ENCODE data around the gene DDX54.
"Not testable (repeated sequence)": the region's sequence is repeated elsewhere in the genome, so short reads cannot be mapped to it uniquely, and the experiment has no call there.

DDX54 gene

DNA sequence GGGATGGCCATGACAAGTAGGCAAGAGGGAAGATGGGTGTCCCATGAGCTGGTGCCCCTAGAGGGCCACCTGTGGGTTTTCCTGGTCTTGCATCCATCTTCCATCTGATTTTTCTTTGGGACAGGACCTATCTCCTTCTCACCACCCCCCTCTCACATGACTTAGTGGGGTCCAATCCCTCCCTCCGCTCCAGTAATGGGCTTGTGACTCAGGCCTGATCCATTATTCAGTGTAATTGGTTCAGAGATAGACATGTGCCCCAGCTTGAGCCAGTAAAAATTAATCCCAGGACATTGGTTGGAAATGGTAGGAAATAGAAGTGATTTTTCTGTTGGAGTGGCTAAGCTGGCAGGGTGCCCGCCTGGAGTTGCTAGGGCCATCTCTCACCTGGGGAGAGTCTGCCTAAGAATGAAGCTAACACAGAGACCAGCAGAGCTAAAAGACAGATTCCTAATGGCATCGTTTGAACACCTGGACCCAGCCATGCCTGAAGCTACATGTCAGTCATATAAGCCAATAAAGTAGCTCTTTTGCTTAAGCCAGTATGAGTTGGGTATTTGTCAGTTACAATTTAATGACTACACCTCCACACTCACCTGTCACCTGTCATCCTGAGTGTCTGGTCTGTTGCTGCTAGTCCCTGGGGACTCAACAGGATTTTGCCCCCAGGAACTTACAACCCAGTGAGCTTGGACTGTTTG is 64.5 kb downstream of the DDX54 start:
- H3K4me3 ChIP-seq, result no peak overlapping the region
- H3K27ac ChIP-seq, result no peak overlapping the region
- no peak for DNase-seq (ENCODE audit: low read depth, low spot score)
- TF ChIP-seq POLR2AphosphoS5 (IDR thresholded peaks at IDR 0.05; ENCODE audit: borderline replicate concordance, low read depth, low read length), result no peak
- TF ChIP-seq FOXP2 (optimal IDR thresholded peaks at IDR 0.05; ENCODE audit: control extremely low read depth, extremely low read length, insufficient read depth), result no peak
- no peak for TF ChIP-seq EZH2 (IDR thresholded peaks at IDR 0.05)
- no peaks in the 10 kb centered on the region for H3K36me3 ChIP-seq (ENCODE audit: insufficient read depth, low read length)
- no peak overlapping the region for H3K9ac ChIP-seq (ENCODE audit: insufficient read length)
- no peaks in the 10 kb centered on the region for H3K9me3 ChIP-seq (ENCODE audit: low read depth, low read length)

DNA sequence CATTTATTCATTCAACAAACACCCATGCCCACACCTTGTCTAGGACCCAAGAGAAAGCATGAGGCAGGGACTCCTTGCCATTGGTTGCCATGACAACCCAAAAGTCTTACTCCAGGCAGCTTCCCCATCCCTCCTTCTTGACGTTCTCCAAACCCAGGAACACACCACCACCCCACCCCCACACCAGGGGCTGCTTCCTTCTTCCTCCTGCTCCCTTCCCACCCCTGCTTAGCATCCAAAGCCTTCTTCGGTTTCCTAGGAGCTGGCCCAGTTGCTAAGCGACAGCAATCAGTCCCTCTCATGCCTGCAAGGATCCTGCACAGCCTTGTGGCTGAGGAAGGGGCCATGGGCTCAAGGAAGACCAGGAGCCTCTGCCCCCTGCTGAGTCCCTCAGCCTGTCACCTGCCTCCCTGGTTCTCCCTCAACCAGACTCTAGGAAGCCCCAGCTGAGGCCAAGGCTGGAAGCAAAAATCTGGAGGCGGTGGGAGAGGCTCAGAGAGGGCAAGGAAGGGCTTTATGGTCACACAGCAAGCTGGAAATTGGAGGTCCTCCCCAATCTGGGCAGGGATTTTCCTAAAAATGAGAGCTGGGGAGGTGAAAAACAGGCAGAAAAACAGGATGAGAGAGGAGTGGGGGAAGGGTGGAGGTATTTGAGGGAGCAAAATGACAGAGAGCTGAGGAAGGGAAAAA is 65.2 kb downstream of the DDX54 start:
- Histone ChIP-seq H3K36me3 (ENCODE audit: insufficient read depth, low read length) (no peaks in the 10 kb centered on the region), H3K4me3 (no peak overlapping the region), H3K9ac (ENCODE audit: insufficient read length) (no peak overlapping the region), H3K27ac (no peak overlapping the region), H3K9me3 (ENCODE audit: low read depth, low read length) (no peaks in the 10 kb centered on the region)
- TF ChIP-seq POLR2AphosphoS5 (IDR thresholded peaks at IDR 0.05; ENCODE audit: borderline replicate concordance, low read depth, low read length), result no peak
- no peak for TF ChIP-seq FOXP2 (optimal IDR thresholded peaks at IDR 0.05; ENCODE audit: control extremely low read depth, extremely low read length, insufficient read depth)
- TF ChIP-seq EZH2 (IDR thresholded peaks at IDR 0.05), result no peak
- DNase-seq (ENCODE audit: low read depth, low spot score), result no peak

DNA sequence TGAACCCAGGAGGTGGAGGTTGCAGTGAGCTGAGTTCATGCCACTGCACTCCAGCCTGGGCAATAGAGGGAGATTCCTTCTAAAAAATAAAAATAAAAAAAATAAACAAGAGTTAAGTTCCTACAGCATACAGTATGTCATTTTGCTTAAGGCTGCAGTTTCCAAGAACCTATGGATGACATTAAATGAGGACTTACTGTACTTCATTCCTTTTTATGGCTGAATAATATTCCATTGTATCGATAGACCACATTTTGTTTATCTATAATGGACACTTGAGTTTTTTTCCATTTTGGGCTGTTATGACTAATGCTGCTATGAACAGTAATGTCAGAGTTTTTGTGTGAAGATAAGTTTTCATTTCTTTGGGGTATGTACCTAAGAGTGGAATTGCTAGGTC is 67.1 kb downstream of the DDX54 start:
- no peak for DNase-seq (ENCODE audit: low read depth, low spot score)
- TF ChIP-seq POLR2AphosphoS5 (IDR thresholded peaks at IDR 0.05; ENCODE audit: borderline replicate concordance, low read depth, low read length) (no peak), EZH2 (IDR thresholded peaks at IDR 0.05) (no peak), FOXP2 (optimal IDR thresholded peaks at IDR 0.05; ENCODE audit: control extremely low read depth, extremely low read length, insufficient read depth) (no peak)
- Histone ChIP-seq H3K4me3 (no peak overlapping the region), H3K36me3 (ENCODE audit: insufficient read depth, low read length) (no peaks in the 10 kb centered on the region), H3K9me3 (ENCODE audit: low read depth, low read length) (no peaks in the 10 kb centered on the region), H3K9ac (ENCODE audit: insufficient read length) (no peak overlapping the region), H3K27ac (no peak overlapping the region)

DNA sequence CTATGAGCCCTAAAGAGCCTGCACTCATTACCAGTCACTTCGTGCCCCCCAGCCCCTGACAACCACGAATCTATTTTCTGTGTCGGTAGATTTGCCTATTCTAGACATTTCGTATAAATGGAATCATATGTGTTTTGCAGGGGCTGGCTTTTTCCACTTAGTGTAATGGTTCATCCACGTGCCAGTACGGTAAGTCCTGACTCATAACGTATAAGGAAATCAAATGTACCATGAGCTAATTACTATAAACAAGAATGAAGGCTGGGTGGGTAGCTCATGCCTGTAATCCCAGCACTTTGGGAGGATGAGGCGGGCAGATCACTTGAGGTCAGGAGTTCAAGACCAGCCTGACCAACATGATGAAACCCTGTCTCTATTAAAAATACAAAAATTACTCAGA is 67.6 kb downstream of the DDX54 start:
- not testable (repeated sequence) for H3K27ac ChIP-seq; DNase-seq (ENCODE audit: low read depth, low spot score); H3K9ac ChIP-seq (ENCODE audit: insufficient read length); H3K9me3 ChIP-seq (ENCODE audit: low read depth, low read length); H3K36me3 ChIP-seq (ENCODE audit: insufficient read depth, low read length); H3K4me3 ChIP-seq

DNA sequence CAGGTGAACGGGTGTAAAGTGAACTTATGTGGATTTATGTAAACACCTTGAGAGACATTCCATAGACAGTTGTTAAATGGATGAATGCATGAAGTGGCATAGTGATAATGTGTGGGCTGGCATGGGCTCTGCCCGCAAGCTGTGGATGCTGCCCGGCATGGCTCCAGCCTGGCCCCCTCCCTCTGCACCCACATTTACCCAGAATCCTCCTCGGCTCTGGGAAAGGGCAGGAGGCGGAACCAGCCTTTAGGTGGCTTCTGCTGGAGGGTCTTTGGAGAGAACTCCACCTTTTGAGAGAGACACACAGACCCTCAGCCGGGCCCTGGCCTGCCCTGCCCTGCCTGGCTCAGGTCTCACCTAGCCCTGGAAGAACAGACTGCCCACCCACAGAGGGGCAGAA is 68.4 kb downstream of the DDX54 start:
- Histone ChIP-seq H3K9ac (ENCODE audit: insufficient read length) (no peak overlapping the region), H3K4me3 (no peak overlapping the region), H3K36me3 (ENCODE audit: insufficient read depth, low read length) (no peaks in the 10 kb centered on the region), H3K9me3 (ENCODE audit: low read depth, low read length) (no peaks in the 10 kb centered on the region), H3K27ac (no peak overlapping the region)
- TF ChIP-seq FOXP2 (optimal IDR thresholded peaks at IDR 0.05; ENCODE audit: control extremely low read depth, extremely low read length, insufficient read depth), result no peak
- TF ChIP-seq EZH2 (IDR thresholded peaks at IDR 0.05), result no peak
- TF ChIP-seq POLR2AphosphoS5 (IDR thresholded peaks at IDR 0.05; ENCODE audit: borderline replicate concordance, low read depth, low read length), result no peak
- DNase-seq (ENCODE audit: low read depth, low spot score), result no peak

DNA sequence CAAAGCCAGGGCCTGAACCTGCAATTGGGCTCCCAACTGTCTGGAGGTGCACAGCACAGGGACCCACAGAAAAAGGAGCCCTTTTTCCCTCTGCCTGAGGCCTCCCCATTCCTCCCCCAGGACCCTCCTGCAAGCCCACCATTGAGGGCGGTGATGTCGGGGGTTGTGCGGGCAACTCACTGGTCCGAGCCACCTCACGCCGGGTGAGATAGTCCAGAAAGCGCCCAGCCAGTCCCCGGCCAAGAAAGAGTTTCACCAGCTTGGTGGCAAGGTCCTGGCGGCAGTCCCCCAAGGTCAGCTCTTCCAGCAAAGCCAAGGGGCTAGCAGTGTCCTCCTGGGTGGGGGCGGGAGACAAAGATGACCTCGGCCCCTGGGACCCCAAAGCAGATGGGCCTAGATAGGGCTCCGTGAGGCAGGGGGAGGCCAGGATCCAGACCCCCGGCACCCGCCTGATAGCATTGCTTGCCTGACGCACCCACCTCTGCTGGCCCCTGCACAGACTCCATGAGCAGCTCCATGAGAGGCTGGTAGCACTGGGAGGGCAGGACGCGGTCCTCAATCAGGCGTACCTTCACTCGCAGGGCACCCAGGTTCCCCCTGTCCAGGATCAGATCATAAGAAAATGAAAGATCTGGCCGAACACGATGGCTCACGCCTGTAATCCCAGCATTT is 69.7 kb downstream of the DDX54 start:
- Histone ChIP-seq H3K9ac (ENCODE audit: insufficient read length) (no peak overlapping the region), H3K4me3 (no peak overlapping the region), H3K27ac (no peak overlapping the region), H3K36me3 (ENCODE audit: insufficient read depth, low read length) (no peaks in the 10 kb centered on the region), H3K9me3 (ENCODE audit: low read depth, low read length) (no peaks in the 10 kb centered on the region)
- TF ChIP-seq EZH2 (IDR thresholded peaks at IDR 0.05), result no peak
- TF ChIP-seq POLR2AphosphoS5 (IDR thresholded peaks at IDR 0.05; ENCODE audit: borderline replicate concordance, low read depth, low read length), result no peak
- no peak for TF ChIP-seq FOXP2 (optimal IDR thresholded peaks at IDR 0.05; ENCODE audit: control extremely low read depth, extremely low read length, insufficient read depth)
- no peak for DNase-seq (ENCODE audit: low read depth, low spot score)

DNA sequence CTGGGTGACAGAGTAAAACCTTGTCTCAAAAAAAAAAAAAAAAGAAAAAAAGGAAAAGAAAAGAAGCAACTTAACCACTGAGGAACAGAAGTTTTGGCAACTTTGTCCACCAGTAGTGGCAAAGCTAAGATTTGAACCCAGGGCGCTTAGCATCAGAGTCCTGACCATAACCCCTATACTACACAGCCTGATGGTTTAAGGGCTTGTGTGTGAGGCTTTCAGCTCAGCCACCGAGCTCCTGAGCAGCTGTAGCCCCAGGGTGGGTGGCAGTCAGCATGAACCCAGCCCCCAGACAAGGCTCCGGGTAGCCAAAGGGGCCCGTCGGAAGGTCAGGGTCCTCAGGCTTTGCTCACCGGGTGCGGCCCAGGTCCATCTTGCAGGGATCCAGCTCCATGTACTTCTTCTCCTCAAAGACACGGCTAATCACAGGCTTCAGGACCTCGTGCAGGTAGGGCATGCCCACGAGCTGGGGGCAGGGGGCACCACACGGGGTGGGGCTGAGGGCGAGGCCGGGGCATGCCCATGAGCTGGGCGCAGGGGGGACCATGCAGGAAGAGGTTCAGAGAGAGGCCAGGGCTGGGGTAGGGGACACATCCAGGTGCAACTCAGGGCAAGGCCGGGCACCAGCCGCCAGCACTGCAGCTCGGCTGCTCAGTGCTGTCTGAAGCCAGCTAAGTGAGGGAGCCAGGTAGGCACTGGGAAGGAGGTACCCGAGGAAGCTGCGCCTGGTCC is 70.7 kb downstream of the DDX54 start:
- Histone ChIP-seq H3K9ac (ENCODE audit: insufficient read length) (no peak overlapping the region), H3K9me3 (ENCODE audit: low read depth, low read length) (no peaks in the 10 kb centered on the region), H3K4me3 (no peak overlapping the region), H3K27ac (no peak overlapping the region), H3K36me3 (ENCODE audit: insufficient read depth, low read length) (no peaks in the 10 kb centered on the region)
- TF ChIP-seq POLR2AphosphoS5 (IDR thresholded peaks at IDR 0.05; ENCODE audit: borderline replicate concordance, low read depth, low read length) (no peak), EZH2 (IDR thresholded peaks at IDR 0.05) (no peak)
- DNase-seq (ENCODE audit: low read depth, low spot score), result no peak

DNA sequence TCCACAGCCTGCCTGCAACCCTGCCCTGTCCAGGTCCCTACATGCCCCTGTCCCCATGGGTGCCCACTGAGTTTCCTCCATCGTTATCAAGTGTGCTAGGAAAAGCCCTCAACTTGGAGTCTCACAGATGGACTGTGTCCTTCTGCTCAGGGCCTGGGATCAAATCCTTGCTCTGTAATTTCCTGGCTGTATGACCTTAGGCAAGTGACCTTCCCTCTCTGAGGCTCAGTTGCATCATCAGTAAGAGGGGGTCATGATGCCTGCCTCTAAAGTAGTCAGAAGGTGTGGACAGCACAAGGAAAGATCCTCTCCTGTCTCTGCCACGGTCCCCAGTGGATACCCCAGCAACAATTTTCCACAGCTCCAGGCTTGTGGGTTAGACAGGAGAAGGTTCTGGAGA is 71.9 kb downstream of the DDX54 start:
- Histone ChIP-seq H3K36me3 (ENCODE audit: insufficient read depth, low read length) (no peaks in the 10 kb centered on the region), H3K9me3 (ENCODE audit: low read depth, low read length) (no peaks in the 10 kb centered on the region), H3K4me3 (no peak overlapping the region), H3K27ac (no peak overlapping the region), H3K9ac (ENCODE audit: insufficient read length) (no peak overlapping the region)
- no peak for DNase-seq (ENCODE audit: low read depth, low spot score)
- TF ChIP-seq EZH2 (IDR thresholded peaks at IDR 0.05), result no peak
- no peak for TF ChIP-seq POLR2AphosphoS5 (IDR thresholded peaks at IDR 0.05; ENCODE audit: borderline replicate concordance, low read depth, low read length)
- TF ChIP-seq FOXP2 (optimal IDR thresholded peaks at IDR 0.05; ENCODE audit: control extremely low read depth, extremely low read length, insufficient read depth), result no peak

All from SK-N-MC (cell line).